HL-60/S4 treated with phorbol 12-myristate 13-acetate at 8.2 ng/mL for 4 days and 3 days (cell line): ENCODE measurements around the gene PRKAR1B.

Experiments
- in situ Hi-C: fragments of 300-500 bp; cut with MboI; formaldehyde crosslinking; loops from 2 replicates; pipeline ENCODE4 v1.15.0; 2022; ENCODE audit warnings: low sequenced_read_pairs

The PRKAR1B gene

DNA sequence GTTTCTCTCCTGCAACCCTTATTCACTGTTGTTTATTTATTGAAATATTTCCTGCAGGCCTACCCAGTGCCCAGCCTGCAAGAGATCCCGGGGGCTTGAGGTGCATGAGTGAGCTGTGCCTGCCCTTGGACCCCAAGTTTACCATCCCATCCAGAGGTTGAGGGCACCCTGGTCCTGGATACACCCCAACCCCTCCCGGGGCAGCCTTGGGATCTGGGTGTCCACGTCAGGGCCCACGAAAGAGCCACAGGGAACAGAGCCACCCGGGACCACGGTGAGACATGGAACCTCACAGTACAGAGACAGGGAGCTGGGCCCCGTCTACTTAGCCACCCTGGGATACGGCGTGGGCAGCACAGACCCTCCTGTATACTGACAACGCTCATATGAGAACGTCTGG lies 178.7 kb downstream of the PRKAR1B start:
- in situ Hi-C loops: no loop called here

DNA sequence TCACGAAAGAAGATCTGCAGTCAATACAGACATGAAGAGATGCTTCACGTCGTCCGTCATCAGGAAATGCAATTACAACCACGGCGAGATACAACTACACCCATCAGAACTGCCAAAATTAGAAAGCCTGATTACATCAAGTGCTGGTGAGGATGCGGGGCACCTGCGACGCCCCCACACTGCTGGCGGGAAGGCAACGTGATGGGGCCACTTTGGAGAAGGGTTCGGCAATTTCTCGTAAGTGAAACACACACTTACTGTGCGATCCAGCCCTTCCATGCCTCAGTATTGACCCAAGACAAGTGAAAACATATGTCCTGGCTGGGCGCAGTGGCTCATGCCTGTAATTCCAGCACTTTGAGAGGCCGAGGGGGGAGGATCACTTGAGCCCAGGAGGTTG lies 181.6 kb downstream of the PRKAR1B start:
- in situ Hi-C loops: no loop called here

GRCh38 chr7:544338-545221 lies 182.5 kb downstream of the PRKAR1B start:
- in situ Hi-C loops: no loop called here

DNA sequence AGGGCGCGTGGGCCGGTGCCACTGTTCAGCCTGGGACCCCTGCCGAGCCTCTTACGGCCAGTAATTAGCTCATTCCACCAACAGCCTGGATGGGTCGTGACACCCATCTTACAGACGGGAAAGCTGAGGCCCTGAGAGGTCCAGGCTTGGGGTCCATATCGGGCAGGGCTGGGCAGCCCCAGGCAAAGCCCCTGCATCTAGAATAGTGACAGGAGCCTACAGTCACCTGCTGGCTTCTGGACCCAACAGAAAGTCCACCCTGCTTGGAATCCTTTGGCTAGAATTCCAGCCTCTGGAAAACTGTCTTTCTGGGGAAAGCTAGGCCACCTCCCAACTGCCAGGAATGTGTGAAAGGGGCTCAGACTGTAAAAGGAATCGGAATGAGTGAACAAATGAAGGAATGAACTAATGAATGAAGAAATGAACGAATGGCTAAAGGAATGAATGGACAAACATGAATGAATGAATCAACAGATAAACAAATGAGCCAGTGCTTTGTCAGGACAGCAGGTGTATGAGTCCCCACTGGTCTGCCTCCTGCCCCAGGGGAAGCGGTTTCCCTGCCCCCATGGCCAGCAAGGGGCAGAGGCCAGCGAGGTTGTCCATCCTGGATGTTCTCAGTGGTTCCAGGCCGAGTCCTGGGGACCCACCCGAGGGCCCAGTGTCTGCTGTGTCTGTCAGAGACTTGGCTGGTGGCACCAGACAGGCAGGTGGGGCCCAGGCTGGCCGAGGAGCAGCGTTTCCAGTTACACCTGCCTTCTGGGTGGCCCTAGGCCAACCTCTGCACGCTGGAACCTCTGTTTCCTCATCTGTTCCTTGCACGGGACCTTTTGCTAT lies 183.4 kb downstream of the PRKAR1B start:
- in situ Hi-C loops: no loop called here

DNA sequence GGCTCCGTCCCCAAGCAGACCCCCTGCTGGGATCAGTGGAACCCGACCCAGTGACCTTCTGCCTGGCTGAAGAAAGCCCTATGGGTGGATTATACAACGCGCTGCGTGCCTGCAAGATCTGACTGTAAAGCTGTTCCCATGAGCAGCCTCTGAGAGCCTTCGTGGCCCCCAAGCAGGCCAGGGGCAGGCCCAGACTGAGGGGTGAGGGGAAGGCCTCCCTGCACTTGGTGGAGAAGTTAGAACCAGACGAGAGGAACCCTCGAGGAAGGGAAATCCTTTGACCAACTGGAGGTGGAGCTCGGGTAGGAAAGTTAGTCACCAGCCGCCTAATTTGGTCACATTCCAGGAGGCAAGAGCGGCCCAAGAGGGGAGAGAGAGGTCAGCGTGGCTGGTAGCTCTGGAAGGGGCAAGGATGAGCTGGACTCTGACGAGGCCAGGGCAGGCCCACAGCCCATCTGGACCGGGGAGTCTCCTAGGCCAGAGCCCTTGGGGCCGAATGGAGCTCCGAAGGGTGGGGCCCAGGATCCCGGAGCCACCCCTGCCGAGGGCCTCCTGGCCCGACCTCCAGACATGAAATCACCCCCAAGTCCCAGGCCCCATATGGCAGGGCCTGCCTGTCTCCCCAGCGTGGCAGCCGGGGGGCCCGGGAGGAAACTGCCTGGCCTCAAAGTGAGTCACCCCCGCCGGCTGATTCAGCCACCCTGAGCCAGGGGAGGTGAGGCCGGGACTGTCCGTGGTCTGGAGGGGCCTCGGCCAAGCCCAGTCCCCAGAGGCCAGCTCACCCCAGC lies 184.2 kb downstream of the PRKAR1B start:
- in situ Hi-C loops: no loop called here

DNA sequence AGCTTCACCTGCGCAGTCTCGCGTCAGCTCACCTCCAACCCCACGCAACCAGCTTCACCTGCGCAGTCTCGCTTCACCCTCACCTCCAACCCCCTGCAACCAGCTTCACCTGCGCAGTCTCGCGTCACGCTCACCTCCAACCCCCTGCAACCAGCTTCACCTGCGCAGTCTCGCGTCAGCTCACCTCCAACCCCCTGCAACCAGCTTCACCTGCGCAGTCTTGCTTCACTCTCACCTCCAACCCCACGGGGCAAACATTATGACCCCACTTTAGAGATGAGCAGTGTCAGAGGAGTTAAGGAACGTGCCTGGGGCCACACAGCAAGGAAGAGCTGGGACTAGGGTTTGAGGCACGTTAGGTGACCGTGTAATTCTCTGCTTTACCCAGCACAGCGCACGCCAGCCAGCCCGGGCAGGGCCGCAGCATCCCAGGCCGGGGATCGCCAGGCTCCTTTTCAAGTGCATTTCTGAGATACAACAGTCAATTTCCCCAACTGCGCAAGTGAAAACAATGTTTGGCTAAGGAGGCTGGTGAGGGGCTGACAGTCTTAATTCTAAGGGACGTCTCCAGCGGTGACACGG lies 184.9 kb downstream of the PRKAR1B start:
- in situ Hi-C loops: no loop called here

- in situ Hi-C loops: no loop called here
These were observed 185.4 kb downstream of the PRKAR1B start for GRCh38 chr7:541661-542060.

- in situ Hi-C loops: no loop called here
These were observed 186.1 kb downstream of the PRKAR1B start for GRCh38 chr7:540997-541396.

DNA sequence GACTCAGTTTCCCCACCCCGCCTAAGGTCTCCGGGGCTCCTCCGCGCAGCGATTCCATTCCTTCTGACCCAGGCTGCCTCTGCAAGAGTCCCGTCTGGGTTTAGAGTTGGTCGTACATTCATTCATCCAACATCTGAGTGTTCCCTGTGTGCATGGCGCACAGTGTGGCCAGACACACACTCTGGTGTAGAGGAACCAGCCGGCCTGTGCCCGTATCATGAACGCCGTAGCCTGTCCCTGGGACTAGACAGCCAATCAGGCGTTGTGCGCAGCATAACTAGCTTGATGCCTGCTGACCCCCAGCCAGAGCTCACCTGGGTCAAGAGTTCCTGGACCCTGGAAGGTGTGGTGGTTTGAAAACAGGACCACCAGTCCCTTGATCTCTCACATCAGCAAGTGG lies 186.5 kb downstream of the PRKAR1B start:
- in situ Hi-C loops: no loop called here

- in situ Hi-C loops: no loop called here
These were observed 187.2 kb downstream of the PRKAR1B start for GRCh38 chr7:539731-540411.

DNA sequence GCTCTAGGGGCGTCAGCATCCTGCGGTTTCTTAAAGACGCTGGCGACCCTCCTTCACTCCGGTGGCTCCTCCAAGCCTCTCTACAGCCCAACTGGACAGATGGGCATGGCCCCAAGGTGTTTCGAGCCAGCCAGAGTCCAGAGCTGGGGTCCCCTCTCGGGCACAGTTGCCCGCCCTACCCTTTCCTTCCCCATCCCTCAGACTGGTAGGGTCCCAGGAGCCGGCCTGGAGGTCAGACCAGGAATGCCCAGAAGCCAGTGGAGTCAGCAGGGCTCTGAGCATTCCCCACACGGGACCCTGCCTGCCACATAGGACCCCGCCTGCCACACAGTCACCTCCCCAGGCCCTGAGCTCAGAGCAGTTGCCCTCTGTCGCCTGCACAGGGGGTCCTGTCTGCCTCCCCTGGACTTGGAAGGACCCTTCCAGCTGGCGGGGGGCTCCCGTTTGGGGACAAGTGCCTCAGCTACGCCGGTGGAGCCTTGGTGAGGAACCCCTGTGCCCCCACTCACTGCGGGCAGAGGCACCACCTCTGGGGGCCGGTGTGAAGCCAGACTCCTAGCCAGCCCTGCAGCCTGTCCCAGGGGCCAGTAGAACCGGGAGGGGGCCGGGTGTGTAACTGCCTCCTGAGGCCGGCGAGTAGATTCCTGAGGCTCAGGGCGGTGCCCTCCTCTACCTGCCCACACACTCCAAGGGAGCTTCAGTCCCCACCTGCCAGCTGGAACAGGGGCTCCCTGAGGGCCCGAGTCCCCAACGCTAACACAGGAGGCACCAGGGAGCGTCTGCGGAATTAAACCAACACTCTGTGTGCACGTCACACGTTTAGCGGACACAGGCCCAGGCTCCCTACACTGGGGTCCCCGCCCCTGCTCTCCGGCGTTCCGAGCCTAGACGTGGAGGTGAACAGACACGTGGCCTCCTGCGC lies 188.1 kb downstream of the PRKAR1B start:
- in situ Hi-C loops: no loop called here

DNA sequence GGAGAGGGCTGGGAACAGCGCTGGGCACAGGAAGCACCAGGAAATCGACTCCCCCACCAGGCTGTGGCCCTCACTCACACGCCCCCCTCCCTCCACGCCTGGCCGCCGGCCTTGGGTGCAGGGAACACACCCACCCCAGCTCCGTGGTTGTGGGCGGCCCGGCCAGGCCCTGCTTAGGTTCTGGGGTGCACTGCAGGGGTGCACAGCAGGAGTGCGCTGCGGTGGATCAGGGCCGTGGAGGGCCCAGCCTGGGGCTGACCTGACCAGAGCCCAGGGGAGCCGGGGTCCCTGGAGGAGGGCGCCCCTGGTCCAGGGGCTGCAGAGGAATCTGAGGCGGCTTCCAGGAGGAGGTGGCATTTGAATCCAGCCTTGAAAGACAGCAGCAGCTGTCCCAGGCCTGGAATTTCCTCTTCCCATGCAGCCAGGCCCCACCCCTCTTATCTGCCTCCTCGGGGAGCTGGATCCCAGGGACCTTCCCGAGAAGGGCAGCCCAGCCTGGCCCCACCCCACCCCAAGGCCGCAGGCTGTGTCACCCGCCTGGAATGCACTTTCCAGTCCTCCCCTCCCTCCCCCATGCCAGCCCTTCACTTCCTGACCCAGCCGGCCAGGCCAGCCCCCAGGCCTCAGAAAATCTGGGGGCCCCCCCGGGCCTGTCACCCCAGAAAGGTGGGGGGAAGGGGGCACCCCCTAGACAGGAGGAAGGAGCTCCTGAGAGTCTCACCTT lies 189.0 kb downstream of the PRKAR1B start:
- in situ Hi-C loops: no loop called here

DNA sequence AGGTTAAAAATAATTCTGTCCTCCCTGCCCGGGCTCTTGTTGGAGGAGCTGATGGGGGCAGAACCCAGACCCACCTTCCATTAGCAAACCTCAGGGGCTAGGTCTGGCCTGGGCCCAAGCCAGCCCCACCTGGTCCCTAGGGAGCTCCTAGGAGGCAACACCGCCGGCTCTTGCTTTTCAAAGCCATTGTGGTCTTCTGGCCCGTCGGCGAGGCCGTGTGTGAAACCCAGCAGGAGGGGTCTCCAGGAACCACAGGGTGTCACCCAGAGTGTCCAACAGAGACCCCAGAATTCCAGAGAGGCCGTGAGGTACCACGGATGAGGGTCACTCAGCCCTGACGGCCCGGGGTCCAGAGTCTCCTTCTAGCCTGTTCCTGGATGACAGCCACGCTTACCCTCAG lies 190.8 kb downstream of the PRKAR1B start:
- in situ Hi-C loops: no loop called here

- in situ Hi-C loops: no loop called here
These were observed 192.1 kb downstream of the PRKAR1B start for GRCh38 chr7:534959-535358.

DNA sequence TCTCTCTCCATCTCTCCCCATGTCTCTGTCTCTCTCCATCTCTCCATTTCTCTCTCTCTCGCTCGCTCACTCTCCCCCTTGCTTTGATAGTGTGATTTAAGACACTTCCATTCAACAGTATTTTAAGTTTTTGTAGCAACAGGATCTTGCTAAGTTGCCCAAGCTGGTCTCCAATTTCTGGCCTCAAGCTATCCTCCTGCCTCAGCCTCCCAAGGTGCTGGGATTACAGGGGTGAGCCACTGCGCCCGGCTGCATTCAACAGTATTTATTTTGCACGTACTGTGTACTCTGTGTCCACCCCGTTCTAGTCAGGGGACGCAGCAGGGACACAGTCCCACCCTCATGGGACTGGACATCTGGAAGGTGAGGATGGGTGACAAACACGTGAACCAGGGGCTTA lies 193.0 kb downstream of the PRKAR1B start:
- in situ Hi-C loops: no loop called here

- in situ Hi-C loops: no loop called here
These were observed 193.8 kb downstream of the PRKAR1B start for GRCh38 chr7:533266-533665.

DNA sequence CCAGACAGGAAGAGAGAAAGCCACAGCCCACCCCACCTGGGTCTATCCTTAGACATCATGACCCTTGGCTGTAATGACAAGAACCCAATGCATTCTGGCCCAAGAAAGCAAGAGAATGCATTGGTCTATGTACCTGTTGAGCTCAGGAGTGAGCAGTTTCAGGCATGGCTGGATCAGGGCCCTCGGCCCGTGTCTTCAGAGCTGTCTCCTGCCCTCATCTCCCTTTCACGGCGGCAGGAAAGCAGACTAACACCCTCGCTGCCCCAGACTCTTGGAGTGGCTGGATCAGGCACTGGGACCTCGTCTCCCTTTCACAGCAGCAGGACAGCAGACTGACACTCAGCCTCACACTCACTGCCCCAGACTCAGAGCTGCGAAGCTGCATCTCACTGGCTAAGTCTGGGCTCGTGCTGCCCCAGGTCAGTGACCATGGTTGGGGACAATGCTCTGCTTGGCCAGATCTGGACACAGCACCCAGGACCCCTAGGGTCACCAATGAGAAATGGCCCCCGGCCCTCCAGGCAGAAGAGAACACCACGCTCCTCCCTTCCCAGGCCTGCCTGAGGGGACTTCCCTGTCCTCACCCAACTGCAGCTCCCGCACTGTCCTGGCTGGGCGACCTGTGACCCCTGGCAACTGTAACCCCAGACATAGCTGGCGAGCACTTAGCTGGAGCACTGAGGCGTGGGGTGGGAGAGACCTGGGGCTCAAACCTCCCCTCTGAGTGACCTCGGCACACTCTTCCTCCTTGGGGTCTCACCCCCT lies 194.5 kb downstream of the PRKAR1B start:
- in situ Hi-C loops: no loop called here

GRCh38 chr7:531777-532176 lies 195.3 kb downstream of the PRKAR1B start:
- in situ Hi-C loops: no loop called here
